ENCODE results near the gene IPO7. TPM values are rescaled to one million over a fixed set of nuclear protein-coding genes. Genes with fewer than 3 reads are reported as not detected.
"Not testable (repeated sequence)": the region's sequence is repeated elsewhere in the genome, so short reads cannot be mapped to it uniquely, and the experiment has no call there.

IPO7 gene
- total and polyA plus RNA-seq, 2 of the 13 experiments (the other 11 are each of a cell fraction or from before 2014, with no cell fraction given), result 59.4 to 98.4 TPM

GRCh38 chr11:9357041-9357440 is 27.4 kb upstream of the IPO7 start:
- Histone ChIP-seq H3K27me3 (ENCODE audit: control insufficient read depth in 1 of 2, insufficient read depth in 2 of 2, low read length in 2 of 2) (no peaks in the 10 kb centered on the region), H3K79me2 (ENCODE audit: insufficient read depth, low read length) (no peaks in the 10 kb centered on the region), H2AFZ (ENCODE audit: low read length) (no peak overlapping the region), H4K20me1 (ENCODE audit: insufficient read depth, low read length) (no peaks in the 10 kb centered on the region), H3K27ac (ENCODE audit: extremely low read length, insufficient read depth, low read length) (no peak overlapping the region), H3K36me3 (replicated peaks in 1 of 2; ENCODE audit: control insufficient read depth in 1 of 2, insufficient read depth in 2 of 2, low read length in 2 of 2) (no peaks in the 10 kb centered on the region), H3K4me2 (ENCODE audit: low read depth, low read length) (no peak overlapping the region), H3K9me3 (ENCODE audit: low read length) (no peaks in the 10 kb centered on the region), H3K4me1 (ENCODE audit: insufficient read depth, low read length) (peaks cover 30% of the 10 kb centered on the region), H3K4me3 (replicated peaks in 1 of 3; ENCODE audit: insufficient read depth in 1 of 3, low read depth in 2 of 3, low read length in 3 of 3) (no peak overlapping the region), H3K9ac (ENCODE audit: insufficient read depth, low read depth, low read length) (no peak overlapping the region)
- 90% methylated on average over 4 of the region's 4 CpGs for WGBS (ENCODE audit: low lambda C conversion rate)
- BruUV-seq (replicated peaks), result no TSS peak
- DNase-seq (ENCODE audit: low spot score), result no peak
- in situ Hi-C loops (cut with HindIII; ENCODE audit: extremely low pct_ligation_motif_present, low pct_unique_long_range_greater_than_20kb) (no loop called here), intact Hi-C loops (cut with micrococcal nuclease; ENCODE audit: unreplicated experiment) (no loop called here)
- ChIA-PET CTCF (ENCODE audit: low intra/inter-chr PET ratio, low total read pairs) (no interaction called here), POLR2A (no interaction called here)
- ATAC-seq, result no peak
- TF ChIP-seq, protein P1, sequence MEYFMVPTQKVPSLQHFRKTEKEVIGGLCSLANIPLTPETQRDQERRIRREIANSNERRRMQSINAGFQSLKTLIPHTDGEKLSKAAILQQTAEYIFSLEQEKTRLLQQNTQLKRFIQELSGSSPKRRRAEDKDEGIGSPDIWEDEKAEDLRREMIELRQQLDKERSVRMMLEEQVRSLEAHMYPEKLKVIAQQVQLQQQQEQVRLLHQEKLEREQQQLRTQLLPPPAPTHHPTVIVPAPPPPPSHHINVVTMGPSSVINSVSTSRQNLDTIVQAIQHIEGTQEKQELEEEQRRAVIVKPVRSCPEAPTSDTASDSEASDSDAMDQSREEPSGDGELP (IDR thresholded peaks at IDR 0.05; ENCODE audit: borderline replicate concordance, low read depth), result no peak
- TF ChIP-seq, protein P2, sequence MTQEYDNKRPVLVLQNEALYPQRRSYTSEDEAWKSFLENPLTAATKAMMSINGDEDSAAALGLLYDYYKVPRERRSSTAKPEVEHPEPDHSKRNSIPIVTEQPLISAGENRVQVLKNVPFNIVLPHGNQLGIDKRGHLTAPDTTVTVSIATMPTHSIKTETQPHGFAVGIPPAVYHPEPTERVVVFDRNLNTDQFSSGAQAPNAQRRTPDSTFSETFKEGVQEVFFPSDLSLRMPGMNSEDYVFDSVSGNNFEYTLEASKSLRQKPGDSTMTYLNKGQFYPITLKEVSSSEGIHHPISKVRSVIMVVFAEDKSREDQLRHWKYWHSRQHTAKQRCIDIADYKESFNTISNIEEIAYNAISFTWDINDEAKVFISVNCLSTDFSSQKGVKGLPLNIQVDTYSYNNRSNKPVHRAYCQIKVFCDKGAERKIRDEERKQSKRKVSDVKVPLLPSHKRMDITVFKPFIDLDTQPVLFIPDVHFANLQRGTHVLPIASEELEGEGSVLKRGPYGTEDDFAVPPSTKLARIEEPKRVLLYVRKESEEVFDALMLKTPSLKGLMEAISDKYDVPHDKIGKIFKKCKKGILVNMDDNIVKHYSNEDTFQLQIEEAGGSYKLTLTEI (CRISPR knock-in tag; conservative IDR thresholded peaks at IDR 0.05), result no peak
- TF ChIP-seq ZC3H13 (CRISPR knock-in tag; IDR thresholded peaks at IDR 0.05), result no peak
- no peak for FAIRE-seq

DNA sequence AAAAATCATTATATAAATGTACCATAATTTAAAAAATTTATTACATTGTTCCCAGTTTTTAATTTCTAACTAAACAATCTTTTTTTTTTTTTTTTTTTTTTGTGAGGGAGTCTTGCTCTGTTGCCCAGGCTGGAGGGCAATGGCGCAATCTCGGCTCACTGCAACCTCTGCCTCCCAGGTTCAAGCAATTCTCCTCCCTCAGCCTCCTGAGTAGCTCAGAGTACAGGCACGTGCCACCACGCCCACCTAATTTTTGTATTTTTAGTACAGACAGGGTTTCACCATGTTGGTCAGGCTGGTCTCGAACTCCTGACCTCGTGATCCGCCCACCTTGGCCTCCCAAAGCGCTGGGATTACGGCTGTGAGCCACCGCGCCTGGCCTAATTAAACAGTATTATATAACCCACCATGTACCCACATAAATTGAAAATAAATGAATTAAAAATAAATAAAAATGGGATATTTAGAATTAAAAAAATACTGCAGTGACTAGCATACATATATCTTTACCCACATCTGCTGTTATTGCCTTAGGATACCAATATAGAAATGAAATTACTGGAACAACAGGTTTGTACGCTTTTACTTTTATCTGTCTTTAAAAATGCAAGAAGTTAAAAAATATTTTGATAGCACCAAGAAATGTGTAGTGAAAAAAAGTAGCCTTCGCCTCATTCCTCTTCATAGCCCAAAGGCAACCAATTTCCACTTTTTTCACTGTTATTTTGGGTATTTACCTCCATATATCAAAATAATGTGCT is 23.4 kb upstream of the IPO7 start:
- CTCF ChIA-PET (ENCODE audit: low intra/inter-chr PET ratio, low total read pairs); BruUV-seq (replicated peaks); in situ Hi-C loops (cut with HindIII; ENCODE audit: extremely low pct_ligation_motif_present, low pct_unique_long_range_greater_than_20kb); H3K9me3 ChIP-seq (ENCODE audit: low read length); FAIRE-seq; H3K27me3 ChIP-seq (ENCODE audit: control insufficient read depth in 1 of 2, insufficient read depth in 2 of 2, low read length in 2 of 2); H3K27ac ChIP-seq (ENCODE audit: extremely low read length, insufficient read depth, low read length); H3K36me3 ChIP-seq (replicated peaks in 1 of 2; ENCODE audit: control insufficient read depth in 1 of 2, insufficient read depth in 2 of 2, low read length in 2 of 2); H3K79me2 ChIP-seq (ENCODE audit: insufficient read depth, low read length); H3K9ac ChIP-seq (ENCODE audit: insufficient read depth, low read depth, low read length); H3K4me3 ChIP-seq (replicated peaks in 1 of 3; ENCODE audit: insufficient read depth in 1 of 3, low read depth in 2 of 3, low read length in 3 of 3); H3K4me2 ChIP-seq (ENCODE audit: low read depth, low read length); H4K20me1 ChIP-seq (ENCODE audit: insufficient read depth, low read length); H2AFZ ChIP-seq (ENCODE audit: low read length); POLR2A ChIA-PET; DNase-seq (ENCODE audit: low spot score); ATAC-seq: not testable (repeated sequence)
- intact Hi-C loops (cut with micrococcal nuclease; ENCODE audit: unreplicated experiment), result loop anchor here (5.0 kb wide), 1 partner anchor 44 kb away; no protein-coding TSS in a partner anchor
- 84% methylated on average over 13 of the region's 13 CpGs for WGBS (ENCODE audit: low lambda C conversion rate)
- TF ChIP-seq ZNF121 (CRISPR knock-in tag; IDR thresholded peaks at IDR 0.05), result peak; percentile 48; the same call in 1 of the 2 replicates
- peaks cover 34% of the 10 kb centered on the region for H3K4me1 ChIP-seq (ENCODE audit: insufficient read depth, low read length)

All from HepG2 (cell line).